Myocyte (in vitro differentiated cells): Measurements from ENCODE around the gene DUSP22. TPM values are rescaled to one million over a fixed set of nuclear protein-coding genes. Genes with fewer than 3 reads are reported as not detected.

Experiments
- DNase-seq: peaks from one replicate; pipeline ENCODE4 v3.0.0-alpha.2; 2012; ENCODE audit warnings: low read depth
- total RNA-seq: library from RNA; depleted of rRNA; stranded (reverse); fragments of >200 nt; gene quantifications from 2 replicates; pipeline ENCODE4 v1.2.3, GENCODE V29; 2014

The DUSP22 gene
- total RNA-seq, 1 donor from 2014 or later: 46.4 TPM

DNA sequence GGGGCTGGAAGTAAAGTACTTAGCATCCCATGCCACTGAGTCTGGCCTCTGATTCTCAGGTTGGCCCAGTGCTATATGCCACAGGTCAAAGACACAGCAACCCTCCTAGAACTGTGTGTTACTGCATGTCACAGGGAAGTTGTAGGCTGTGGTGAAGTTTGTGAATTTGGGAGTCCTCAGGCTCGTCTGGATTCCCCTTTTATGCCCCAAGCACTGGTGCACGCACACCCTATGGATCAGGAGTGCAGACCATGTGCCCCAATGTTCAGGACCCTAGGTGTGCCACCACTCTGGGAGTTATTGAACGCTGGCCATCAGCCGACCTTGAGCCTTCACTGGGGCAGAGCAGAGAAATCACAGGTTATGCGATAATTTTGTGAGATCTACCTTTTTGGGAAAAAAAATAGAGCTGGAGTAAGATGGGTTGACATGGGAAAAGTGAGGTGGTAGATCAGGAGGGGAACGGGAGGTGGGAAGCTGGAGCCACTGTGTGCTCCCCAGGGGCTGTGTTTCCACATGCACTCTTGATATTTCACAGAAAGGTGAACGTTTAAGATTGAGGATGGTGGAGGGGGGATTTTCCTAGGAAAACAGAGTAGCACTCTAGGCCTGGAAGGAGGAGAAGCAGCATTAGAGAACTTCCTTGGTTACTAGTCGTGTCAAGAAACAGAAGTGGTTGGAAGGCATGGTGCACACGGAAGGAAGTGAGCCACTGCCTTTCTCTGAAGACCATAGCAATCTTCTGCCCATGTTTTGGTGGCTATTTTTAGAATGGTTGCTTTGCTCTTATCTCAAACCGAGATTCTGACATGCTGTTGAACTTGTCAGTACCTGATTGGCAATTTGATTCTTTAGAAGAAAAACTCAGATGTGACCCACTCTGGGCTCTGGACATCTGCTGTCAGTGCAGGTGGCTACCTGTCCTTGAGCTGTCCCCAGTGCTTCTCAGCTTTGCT is 44.1 kb downstream of the DUSP22 start:
- no peak for DNase-seq

GRCh38 chr6:337805-338368 is 45.6 kb downstream of the DUSP22 start:
- no peak for DNase-seq

- no peak for DNase-seq
Measured at GRCh38 chr6:338815-339262, 46.6 kb downstream of the DUSP22 start.

DNA sequence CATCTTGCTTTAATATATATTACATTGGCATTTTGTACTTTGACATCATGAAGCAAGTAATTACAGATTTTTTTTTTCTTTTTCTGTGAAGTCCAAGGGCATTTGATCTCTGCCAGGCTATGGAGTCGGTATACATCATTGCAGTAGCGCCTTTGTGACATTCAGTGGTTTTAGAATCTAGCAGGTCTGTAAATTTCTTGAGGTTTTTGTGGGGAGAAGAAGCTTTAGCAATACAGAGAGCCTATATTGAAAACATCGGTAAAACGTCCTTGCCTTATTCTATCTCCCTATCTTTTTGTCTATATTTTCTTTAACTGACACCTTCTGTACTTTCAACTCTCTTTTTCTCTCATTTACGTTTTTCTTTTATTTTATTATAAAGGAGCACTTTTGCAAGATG is 47.2 kb downstream of the DUSP22 start:
- no peak for DNase-seq

DNA sequence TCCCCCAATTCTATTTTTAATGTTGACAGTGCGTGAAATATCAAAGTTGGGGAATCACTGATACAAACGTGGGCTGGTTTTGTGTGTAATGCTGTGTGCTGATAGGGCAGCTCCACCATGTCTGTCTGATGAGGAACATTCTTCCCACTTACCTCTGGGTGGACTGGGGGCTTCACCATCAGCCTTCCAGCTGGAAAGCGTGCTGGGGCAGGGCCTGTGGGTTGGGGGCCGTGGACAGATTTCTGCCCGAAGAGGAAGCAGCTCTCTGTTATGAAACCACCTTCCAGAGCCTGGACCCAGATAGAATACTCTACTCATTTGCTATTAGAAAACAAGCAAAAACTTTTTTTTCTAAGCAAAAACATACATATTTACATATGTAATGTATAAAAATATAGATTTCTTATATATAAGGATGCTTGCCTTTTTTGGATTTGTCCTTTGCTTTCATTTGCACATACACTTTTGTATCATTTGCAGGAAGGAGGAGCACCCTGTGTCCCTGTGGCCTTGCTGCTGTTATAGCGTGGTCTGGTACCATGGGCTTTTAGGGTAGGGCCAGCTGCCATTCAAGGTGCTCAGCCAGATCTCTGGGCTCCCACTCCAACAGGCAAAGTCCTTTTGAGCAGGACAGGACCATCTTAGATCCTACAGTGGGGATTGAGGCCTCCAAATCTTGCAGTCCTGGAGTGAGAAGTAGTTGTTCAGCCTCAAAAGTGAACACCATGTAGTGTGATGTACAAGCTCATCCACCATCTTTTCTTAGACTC is 48.1 kb downstream of the DUSP22 start:
- DNase-seq: no peak

GRCh38 chr6:340991-341827 is 48.9 kb downstream of the DUSP22 start:
- no peak for DNase-seq

DNA sequence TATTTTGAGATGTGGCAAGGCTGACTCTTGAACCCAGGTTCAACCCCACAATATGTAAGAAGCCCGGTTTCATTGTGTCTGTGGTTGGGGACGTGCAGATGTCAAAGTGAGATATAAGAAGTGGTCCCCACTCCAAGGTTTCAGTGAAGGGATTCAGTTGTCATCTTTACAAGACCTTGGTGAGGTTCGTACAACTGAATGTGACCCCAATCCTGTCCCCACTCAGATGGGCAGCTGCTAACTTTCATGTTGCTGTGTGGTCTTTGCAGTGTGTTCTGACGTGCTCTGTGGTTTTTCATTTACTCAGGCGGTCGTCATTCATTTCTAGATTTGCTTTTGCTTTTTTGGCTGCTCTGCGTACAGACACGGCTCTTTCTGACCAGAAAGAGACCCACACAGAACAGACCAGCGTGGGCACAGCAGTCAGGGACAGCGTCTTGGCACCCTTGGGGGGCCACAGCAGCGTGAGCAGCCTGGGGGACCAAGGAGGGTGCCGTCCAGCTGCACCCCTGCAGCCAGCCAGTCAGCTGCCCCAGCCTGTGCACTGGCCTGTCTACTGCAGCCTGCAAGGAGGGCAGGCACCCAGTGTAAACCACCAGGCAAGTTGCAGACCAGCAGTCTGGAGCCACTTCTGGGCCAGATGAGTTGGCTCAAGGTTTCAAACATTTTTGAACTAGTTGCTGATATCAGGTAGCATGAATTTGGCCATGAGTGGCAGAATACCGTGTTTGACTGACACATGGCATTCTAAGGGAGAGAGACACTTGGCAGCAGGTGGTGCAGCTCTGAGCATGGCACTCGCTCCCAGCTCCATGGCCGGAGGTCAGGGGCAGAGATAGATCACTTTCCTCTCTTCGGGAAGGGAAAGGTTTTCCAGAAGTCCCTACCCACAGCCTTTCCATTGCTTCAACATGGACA is 49.9 kb downstream of the DUSP22 start:
- no peak for DNase-seq

DNA sequence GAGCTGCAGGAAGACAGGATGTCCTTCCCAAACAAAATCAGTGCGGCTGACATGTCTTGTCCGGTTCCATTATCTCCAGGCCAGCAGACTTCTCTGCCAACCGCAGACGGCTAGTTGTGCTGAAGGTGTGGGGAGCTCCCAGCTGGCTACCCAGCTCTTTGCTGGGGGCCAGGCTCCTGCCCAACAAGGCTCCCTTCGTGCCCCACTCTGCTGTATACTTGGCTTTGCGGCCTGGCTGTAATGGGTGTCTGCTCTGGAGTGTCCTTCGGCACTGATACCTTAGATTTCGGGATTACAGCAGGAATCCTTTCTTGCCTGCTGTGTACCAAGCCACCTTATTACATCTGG is 50.5 kb downstream of the DUSP22 start:
- DNase-seq: no peak

- DNase-seq: no peak
Measured at GRCh38 chr6:343226-343935, 51.1 kb downstream of the DUSP22 start.

DNA sequence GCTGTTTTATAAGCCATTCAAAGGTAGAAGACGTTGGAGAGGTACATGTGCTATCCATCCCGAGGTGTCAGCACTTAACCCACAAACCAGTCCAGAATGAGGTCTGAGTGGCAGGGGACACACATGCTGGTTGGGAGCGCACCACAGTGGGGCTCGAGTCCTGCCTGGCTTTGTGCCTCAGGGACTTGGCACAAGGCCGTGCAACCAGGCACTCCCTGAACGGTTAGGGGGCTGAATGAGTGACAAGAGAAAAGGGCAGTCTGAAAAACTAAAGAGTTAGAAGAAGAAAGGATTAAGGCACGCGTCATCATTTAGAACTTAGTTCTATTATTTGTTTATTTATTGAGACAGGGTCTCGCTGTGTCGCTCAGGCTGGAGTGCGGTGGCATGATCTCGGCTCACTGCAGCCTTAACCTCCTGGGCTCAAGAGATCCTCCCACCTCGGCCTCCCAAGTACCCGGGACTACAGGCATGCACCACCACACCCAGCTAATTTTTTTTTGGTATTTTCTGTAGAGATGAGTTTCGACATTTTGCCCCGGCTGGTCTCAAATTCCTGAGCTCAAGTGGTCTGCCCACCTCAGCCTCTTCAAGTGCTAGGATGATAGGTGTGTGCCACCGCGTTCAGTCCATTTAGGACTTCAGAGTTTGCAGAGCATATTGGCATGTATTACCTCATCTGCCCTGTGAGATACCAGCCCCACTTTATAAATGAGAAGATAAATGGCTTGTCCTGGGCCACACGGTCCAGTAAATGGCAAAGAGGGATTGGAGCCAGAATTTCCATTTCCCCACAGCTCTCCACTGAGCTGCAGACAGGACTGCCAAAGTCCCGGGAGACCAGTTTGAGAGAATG is 51.9 kb downstream of the DUSP22 start:
- DNase-seq: no peak

- no peak for DNase-seq
Measured at GRCh38 chr6:344816-345340, 52.6 kb downstream of the DUSP22 start.

DNA sequence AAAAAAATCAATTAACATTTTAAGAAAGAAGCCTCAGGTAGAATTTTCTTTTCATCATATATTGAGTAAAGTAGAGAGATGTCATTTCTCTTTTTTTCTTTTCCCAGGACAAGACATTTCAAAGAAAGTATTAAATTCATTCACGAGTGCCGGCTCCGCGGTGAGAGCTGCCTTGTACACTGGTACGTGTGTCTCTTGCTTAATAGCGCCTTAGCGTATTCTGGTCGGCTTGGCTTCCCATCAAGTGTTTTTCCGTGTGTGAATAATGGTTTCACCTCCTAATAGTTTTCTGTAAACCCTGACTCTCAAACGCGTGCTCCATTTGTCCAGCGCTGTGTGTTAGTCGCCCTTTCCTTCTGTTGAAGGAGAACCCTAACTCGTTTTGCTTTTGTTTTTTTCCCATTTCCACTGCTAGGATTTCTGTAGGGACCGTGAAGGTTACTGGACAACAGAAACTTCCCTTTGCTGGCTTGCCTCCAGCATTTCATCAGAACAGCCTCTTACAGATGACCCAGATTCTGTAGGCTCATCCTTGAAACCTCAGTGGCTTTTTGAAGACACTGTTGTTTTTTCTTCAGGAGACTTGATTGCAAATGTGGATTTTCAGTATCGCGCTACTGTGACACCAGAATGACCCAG is 53.6 kb downstream of the DUSP22 start:
- no peak for DNase-seq

DNA sequence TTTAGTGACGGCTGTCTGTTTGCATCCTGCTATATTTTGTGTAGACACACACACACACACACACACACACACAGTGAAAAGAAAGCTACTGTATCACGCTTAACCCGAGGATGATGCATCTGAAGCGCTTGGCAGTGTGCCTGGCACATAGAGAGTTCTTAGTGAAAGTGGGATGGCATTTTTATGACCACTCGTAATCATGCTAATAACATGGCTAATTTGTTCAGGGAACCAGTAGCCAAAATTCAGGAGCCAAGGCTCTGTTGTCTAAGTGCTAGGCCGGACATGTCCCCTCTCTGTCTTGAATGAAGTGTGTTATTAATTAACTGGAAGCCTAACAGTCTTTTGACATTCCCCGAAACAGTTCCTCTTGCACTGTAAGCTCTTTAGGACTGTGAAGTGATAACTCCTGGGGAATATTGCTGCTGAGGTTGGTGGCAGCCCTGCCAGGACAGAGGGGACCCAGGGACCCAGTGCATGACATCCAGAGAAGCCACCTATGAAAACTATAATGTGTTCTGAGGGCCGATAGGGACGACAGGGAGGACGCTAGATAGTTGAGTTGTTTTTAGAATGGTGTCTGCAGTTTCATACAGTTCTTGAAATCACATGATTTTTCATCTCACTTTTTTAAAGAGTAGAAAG is 54.2 kb downstream of the DUSP22 start:
- no peak for DNase-seq

DNA sequence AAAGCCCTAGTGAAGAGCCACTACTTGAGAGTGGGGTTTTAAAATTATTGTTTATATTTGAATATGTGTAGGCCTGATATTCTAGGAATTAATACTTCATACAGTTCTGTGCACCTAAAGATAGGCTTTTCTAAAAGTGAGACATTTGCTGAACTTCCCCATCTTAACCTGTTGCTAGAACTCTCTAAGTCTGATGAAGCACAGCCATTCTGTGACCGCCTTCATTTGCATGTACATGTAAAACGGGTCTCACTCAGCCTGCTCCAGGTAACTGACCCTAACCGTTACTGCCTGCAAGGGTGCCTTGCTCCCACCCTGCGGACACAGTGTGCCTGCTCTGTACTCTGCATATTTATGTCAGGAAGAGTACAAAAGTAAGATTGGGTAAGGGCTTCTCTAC is 54.9 kb downstream of the DUSP22 start:
- DNase-seq: no peak

- DNase-seq: no peak
Measured at GRCh38 chr6:347951-348859, 55.9 kb downstream of the DUSP22 start.

GRCh38 chr6:348860-349396 is 56.6 kb downstream of the DUSP22 start:
- no peak for DNase-seq
